ENCODE data around the gene LDHA. TPM values are rescaled to one million over a fixed set of nuclear protein-coding genes. Genes with fewer than 3 reads are reported as not detected.

The LDHA gene
- 422 TPM for total RNA-seq

DNA sequence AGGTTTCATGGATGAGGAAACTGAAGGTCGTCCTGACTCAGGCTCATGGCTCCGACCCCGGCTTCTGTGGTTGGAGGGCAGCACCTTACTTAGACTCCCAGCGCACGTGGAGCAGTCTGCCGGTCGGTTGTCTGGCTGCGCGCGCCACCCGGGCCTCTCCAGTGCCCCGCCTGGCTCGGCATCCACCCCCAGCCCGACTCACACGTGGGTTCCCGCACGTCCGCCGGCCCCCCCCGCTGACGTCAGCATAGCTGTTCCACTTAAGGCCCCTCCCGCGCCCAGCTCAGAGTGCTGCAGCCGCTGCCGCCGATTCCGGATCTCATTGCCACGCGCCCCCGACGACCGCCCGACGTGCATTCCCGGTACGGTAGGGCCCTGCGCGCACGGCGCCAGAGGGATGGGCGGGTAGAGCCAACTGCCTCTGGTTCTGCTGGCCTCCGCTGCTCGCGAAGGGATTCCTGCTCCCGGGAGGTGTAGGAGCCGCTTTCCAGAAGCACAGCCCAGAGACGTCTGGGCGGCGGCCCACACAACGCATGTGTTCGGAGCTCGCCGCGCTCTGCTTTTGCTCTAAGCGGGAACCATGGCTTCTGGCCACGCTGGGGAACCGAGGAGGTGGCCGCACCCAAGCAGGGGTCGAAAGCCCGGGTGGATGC, at the start of gene LDHA:
LDHA (plus strand) TSS at position 289 of the 653 bp plus-strand sequence. CDS start 2,280 bp downstream, outside the sequence.
- intact Hi-C loops (cut with DNase I) = loop anchor here (1.0 to 10.0 kb wide), 4 partner anchors 10 to 1040 kb away; partner anchors contain the start of genes NCR3LG1 and TMEM86A
- Histone ChIP-seq H3K4me3 (peak within 1 kb of the TSS; percentile 85 to 99), H3K27ac (peak within 1 kb of the TSS; percentile 94 to 98), H3K36me3 (peaks cover 28 to 29% of the 10 kb centered on the region in 2 donors), H3K4me1 (peaks cover 5 to 18% of the 10 kb centered on the region in 2 donors), H3K27me3 (no peaks in the 10 kb centered on the region), H3K9me3 (no peaks in the 10 kb centered on the region)
- TF ChIP-seq CTCF (IDR thresholded peaks at IDR 0.05) = peak in 1 of 3 experiments; percentile 9
- peak; percentile 95 to 99 for DNase-seq (ENCODE audit: low spot score in 2 of 2)

DNA sequence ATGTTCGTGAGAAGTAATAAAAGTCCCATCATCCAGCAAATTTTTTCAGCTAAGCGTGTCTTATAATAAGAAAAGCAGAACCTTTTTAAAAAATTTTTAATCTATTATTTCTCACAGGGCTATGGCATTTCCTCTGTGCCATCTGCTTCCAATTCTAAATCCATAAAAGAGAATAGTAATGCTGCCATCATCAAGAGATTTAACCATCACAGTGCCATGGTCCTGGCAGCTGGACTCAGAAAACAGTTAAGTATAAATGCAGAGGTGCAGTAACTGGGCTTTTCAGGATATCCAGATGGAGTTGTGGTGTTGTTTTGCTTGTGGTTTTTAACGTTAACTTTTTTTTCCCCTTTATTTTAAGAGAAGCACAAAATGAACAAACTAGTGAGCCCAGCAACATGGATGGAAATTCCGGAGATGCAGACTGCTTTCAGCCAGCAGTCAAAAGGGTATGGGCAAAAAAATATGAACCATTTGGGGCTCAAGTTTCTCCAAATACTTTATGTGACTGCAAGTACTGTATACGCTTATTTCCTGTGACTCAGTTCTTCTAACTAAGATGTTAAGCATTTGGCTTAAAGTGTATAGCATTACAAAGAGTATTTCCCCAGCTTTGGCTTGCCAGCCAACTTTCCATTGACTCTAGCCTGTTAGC, 46.8 kb upstream of the LDHA start:
- Histone ChIP-seq H3K36me3 (peaks cover 66 to 80% of the 10 kb centered on the region in 2 donors), H3K4me3 (no peak overlapping the region), H3K27ac (no peak overlapping the region), H3K9me3 (no peaks in the 10 kb centered on the region), H3K4me1 (no peaks in the 10 kb centered on the region), H3K27me3 (no peaks in the 10 kb centered on the region)
- intact Hi-C loops (cut with DNase I) = no loop called here
- no peak for TF ChIP-seq CTCF (IDR thresholded peaks at IDR 0.05)
- no peak for DNase-seq (ENCODE audit: low spot score in 2 of 2)

DNA sequence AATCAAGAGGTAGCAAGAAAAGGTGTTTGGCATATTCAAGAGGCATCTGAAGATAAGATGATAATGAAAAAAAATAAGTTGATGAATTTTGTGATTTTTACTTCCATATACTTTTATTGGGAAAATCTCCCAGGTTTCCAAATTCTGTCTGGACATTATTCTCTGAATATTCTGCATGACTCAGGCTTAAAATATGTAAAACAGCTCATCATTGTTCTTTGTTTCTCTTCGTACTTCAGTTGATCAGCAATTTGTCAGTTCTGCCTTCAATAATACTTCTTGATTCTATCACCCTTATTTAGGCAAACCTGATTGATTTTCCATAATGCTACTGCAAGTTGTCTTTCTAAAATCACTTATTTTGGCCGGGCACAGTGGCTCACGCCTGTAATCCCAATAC, 41.8 kb upstream of the LDHA start:
- H3K36me3 ChIP-seq = peaks cover 45 to 72% of the 10 kb centered on the region in 2 donors

GRCh38 chr11:18358646-18359045, 35.7 kb upstream of the LDHA start:
- DNase-seq (ENCODE audit: low spot score in 2 of 2) = no peak
- intact Hi-C loops (cut with DNase I) = no loop called here
- no peak for TF ChIP-seq CTCF (IDR thresholded peaks at IDR 0.05)
- no peak overlapping the region for H3K27ac ChIP-seq
- H3K4me3 ChIP-seq = no peak overlapping the region
- no peaks in the 10 kb centered on the region for H3K9me3 ChIP-seq
- no peaks in the 10 kb centered on the region for H3K27me3 ChIP-seq
- H3K36me3 ChIP-seq = peaks cover 65 to 84% of the 10 kb centered on the region in 2 donors
- H3K4me1 ChIP-seq = no peaks in the 10 kb centered on the region

More for the DNA sequence above, 41.8 kb upstream of the LDHA start:
- no peaks in the 10 kb centered on the region for H3K27me3 ChIP-seq
- no peak overlapping the region for H3K27ac ChIP-seq
- H3K4me1 ChIP-seq = no peaks in the 10 kb centered on the region
- TF ChIP-seq CTCF (IDR thresholded peaks at IDR 0.05) = no peak
- DNase-seq (ENCODE audit: low spot score in 2 of 2) = no peak
- intact Hi-C loops (cut with DNase I) = no loop called here
- H3K9me3 ChIP-seq = no peaks in the 10 kb centered on the region
- H3K4me3 ChIP-seq = no peak overlapping the region

- no peaks in the 10 kb centered on the region for H3K4me1 ChIP-seq
- no peak for DNase-seq (ENCODE audit: low spot score in 2 of 2)
- TF ChIP-seq CTCF (IDR thresholded peaks at IDR 0.05) = no peak
- H3K27ac ChIP-seq = no peak overlapping the region
- intact Hi-C loops (cut with DNase I) = no loop called here
- peaks cover 78 to 98% of the 10 kb centered on the region in 2 donors for H3K36me3 ChIP-seq
- H3K27me3 ChIP-seq = no peaks in the 10 kb centered on the region
- no peak overlapping the region for H3K4me3 ChIP-seq
- no peaks in the 10 kb centered on the region for H3K9me3 ChIP-seq
These were observed 33.2 kb upstream of the LDHA start for GRCh38 chr11:18361154-18361553.
